ENCODE measurements around the gene HSPB9. TPM values are rescaled to one million over a fixed set of nuclear protein-coding genes. Genes with fewer than 3 reads are reported as not detected.

Gene HSPB9
- total and polyA plus RNA-seq, 9 of the 15 experiments (the other 6 are each of a cell fraction or from before 2014, with no cell fraction given) = 0.04 to 0.16 (median 0.08) TPM; not detected in 3

- TF ChIP-seq ZNF518B (CRISPR knock-in tag; IDR thresholded peaks at IDR 0.05) (no peak), ZNF41 (CRISPR knock-in tag; conservative IDR thresholded peaks at IDR 0.05) (no peak), ZNF75A (CRISPR knock-in tag; IDR thresholded peaks at IDR 0.05) (no peak), ETV5 (CRISPR knock-in tag; IDR thresholded peaks at IDR 0.05; ENCODE audit: low read depth) (no peak), ZNF589 (CRISPR knock-in tag; IDR thresholded peaks at IDR 0.05; ENCODE audit: low read depth) (no peak), ZNF655 (CRISPR knock-in tag; IDR thresholded peaks at IDR 0.05) (no peak), ZNF175 (CRISPR knock-in tag; IDR thresholded peaks at IDR 0.05; ENCODE audit: low read depth) (no peak), CBFB (CRISPR knock-in tag; IDR thresholded peaks at IDR 0.05) (no peak), FOXA1 (IDR thresholded peaks at IDR 0.05; ENCODE audit: borderline replicate concordance) (no peak), MCM3 (IDR thresholded peaks at IDR 0.05) (no peak), TRIM25 (IDR thresholded peaks at IDR 0.05; ENCODE audit: borderline replicate concordance) (no peak), CHCHD3 (CRISPR knock-in tag; IDR thresholded peaks at IDR 0.05) (no peak), ATF2 (CRISPR knock-in tag; IDR thresholded peaks at IDR 0.05) (no peak), MLLT1 (IDR thresholded peaks at IDR 0.05) (no peak)
Observed at GRCh38 chr17:42112552-42113176, 9.9 kb upstream of the HSPB9 start, which contains the start of gene DHX58 (continued).
